Testis (tissue), 2 donors: ENCODE data around the gene NCEH1.

ENCODE experiments used
- POLR2A ChIP-seq: fragments of 450-650 bp; IDR thresholded peaks from one replicate; pipeline ENCODE4 v1.6.1; 2017; ENCODE audit warnings: antibody characterized with exemption, mild to moderate bottlenecking, moderate library complexity
- TF ChIP-seq, protein P1 (sequence below), 3 experiments: fragments of 450-650 bp in 2 of 3; fragments of 200-600 bp in 1 of 3; sonication (generic) in 1 of 3; IDR thresholded peaks; one replicate each; pipeline ENCODE4 v1.5.1; 2016 to 2019; ENCODE audit warnings: antibody characterized with exemption in 3 of 3, mild to moderate bottlenecking in 2 of 3, moderate library complexity in 1 of 3

DNA sequence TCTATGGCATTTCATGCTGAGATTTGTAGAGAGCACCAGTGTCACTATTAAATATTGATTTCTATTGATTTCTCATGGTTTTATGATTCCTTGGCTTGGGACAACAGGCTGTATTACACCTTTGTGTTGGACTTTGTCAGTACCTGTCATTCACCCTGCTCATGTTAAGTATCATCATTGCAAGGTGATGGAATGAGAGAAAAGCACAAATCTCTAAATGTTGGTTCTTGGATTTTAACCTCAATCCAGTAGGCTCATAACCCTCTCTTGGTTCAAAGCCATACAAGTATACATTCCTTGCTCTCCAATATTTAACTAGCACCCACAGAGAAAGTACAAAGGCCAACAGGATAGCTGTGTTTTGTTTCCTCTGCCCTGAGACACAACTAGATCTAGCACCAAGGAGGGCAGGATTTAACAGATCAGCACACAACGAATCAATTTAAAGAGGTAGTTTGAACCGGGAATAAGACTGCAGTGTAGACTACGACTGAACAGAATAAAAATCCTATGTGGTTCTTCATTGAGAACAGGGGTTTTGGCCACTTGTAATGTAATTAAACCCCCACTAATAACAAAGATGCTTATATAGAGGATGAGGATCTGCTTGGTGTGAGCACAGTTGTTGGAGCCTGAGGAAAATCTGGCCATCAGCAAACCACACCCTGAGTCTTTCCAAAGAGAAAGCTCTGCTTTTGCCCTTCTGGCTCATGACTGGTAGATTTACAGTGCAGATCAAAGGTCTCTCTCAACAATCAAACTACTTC, 109.6 kb downstream of the NCEH1 start:
- TF ChIP-seq, protein P1, sequence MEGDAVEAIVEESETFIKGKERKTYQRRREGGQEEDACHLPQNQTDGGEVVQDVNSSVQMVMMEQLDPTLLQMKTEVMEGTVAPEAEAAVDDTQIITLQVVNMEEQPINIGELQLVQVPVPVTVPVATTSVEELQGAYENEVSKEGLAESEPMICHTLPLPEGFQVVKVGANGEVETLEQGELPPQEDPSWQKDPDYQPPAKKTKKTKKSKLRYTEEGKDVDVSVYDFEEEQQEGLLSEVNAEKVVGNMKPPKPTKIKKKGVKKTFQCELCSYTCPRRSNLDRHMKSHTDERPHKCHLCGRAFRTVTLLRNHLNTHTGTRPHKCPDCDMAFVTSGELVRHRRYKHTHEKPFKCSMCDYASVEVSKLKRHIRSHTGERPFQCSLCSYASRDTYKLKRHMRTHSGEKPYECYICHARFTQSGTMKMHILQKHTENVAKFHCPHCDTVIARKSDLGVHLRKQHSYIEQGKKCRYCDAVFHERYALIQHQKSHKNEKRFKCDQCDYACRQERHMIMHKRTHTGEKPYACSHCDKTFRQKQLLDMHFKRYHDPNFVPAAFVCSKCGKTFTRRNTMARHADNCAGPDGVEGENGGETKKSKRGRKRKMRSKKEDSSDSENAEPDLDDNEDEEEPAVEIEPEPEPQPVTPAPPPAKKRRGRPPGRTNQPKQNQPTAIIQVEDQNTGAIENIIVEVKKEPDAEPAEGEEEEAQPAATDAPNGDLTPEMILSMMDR (IDR thresholded peaks at IDR 0.05), result no peak
- TF ChIP-seq POLR2A, result no peak
